A549 (cell line): ENCODE results near the gene FGF14. TPM values are rescaled to one million over a fixed set of nuclear protein-coding genes. Genes with fewer than 3 reads are reported as not detected.
A peak's percentile ranks its signal among the peaks of the same experiment; 100 is the strongest.

ENCODE experiments used
- ATAC-seq, 2 experiments: fragments of 200-7000 bp in 1 of 2; fragments of >200 bp in 1 of 2; cut with Nextera tagmentation in 1 of 2; cut with Tn5 transposase in 1 of 2; 3 replicates each; pipeline versions ENCODE4 v1.8.0 to v1.9.1; 2018 to 2020; ENCODE audit warnings: mild to moderate bottlenecking in 1 of 2, moderate library complexity in 1 of 2
- CTCF ChIA-PET: fragments of 300-600 bp; sonication (Branson Sonifier 250); formaldehyde crosslinking; extraction: SDS; loops from one replicate; lab custom pipeline; 2021; ENCODE audit warnings: antibody characterized with exemption, inconsistent platforms; lab: Yijun Ruan, JAX
- POLR2A ChIA-PET: fragments of 350-600 bp; formaldehyde crosslinking; extraction: SDS; loops from one replicate; lab custom pipeline; 2021; ENCODE audit warnings: antibody characterized with exemption, inconsistent platforms; lab: Yijun Ruan, JAX
- DNase-seq, 2 experiments: peaks; one replicate each; pipeline versions ENCODE4 v3.0.0 to v3.0.0-alpha.2; 2011 to 2016; ENCODE audit warnings: low read depth in 1 of 2, low spot score in 1 of 2
- FAIRE-seq: peaks from 2 replicates; lab custom pipeline; 2011; peaks lifted over from hg19 to GRCh38; lab: Jason Lieb, UNC
- H3K27ac ChIP-seq, 2 experiments: fragments of >200 bp; sonication (Bioruptor Twin); formaldehyde crosslinking; 3 replicates each; pipeline ENCODE4 v1.5.1; 2016 to 2017
- H3K4me1 ChIP-seq: fragments of >200 bp; sonication (Bioruptor Twin); formaldehyde crosslinking; 3 replicates; pipeline ENCODE4 v1.6.1; 2016
- H3K4me2 ChIP-seq: fragments of >200 bp; sonication (Bioruptor Twin); formaldehyde crosslinking; 3 replicates; pipeline ENCODE4 v1.6.1; 2016
- H3K4me3 ChIP-seq: fragments of >200 bp; sonication (Bioruptor Twin); formaldehyde crosslinking; 3 replicates; pipeline ENCODE4 v1.5.1; 2016
- H3K9me3 ChIP-seq: fragments of >200 bp; sonication (Bioruptor Twin); formaldehyde crosslinking; 3 replicates; pipeline ENCODE4 v1.6.1; 2016
- CHD2 ChIP-seq: fragments of 150-350 bp; IDR thresholded peaks from 2 replicates; pipeline ENCODE4 v1.6.1; 2014; ENCODE audit warnings: low read length; ENCODE audit not compliant: partially characterized antibody
- EHMT2 ChIP-seq: fragments of 200-600 bp; sonication (generic); IDR thresholded peaks from 2 replicates; pipeline ENCODE4 v1.6.1; 2016; ENCODE audit warnings: antibody characterized with exemption, low read depth, mild to moderate bottlenecking, moderate library complexity
- FOSB ChIP-seq: fragments of 250-450 bp; sonication (Bioruptor Pico); IDR thresholded peaks from 2 replicates; pipeline ENCODE4 v1.5.0; 2020; ENCODE audit warnings: mild to moderate bottlenecking, moderate library complexity
- FOSL2 ChIP-seq, 2 experiments: fragments of 450-650 bp in 1 of 2; fragments of >200 bp in 1 of 2; sonication (Bioruptor Twin) in 1 of 2; formaldehyde crosslinking; IDR thresholded peaks; 2 replicates each; pipeline versions ENCODE4 v1.5.0 to v1.6.1; 2016 to 2020; ENCODE audit warnings: mild to moderate bottlenecking in 1 of 2, moderate library complexity in 1 of 2
- HDAC2 ChIP-seq: fragments of 200-600 bp; sonication (generic); IDR thresholded peaks from 2 replicates; pipeline ENCODE4 v1.6.1; 2016
- HEYL ChIP-seq: fragments of 250-450 bp; sonication (Bioruptor Pico); IDR thresholded peaks from 2 replicates; pipeline ENCODE4 v1.8.0; 2021; ENCODE audit warnings: mild to moderate bottlenecking, moderate library complexity
- HOXA7 ChIP-seq: fragments of 250-450 bp; sonication (Bioruptor Pico); IDR thresholded peaks from 2 replicates; pipeline ENCODE4 v1.5.0; 2020; ENCODE audit warnings: mild to moderate bottlenecking, moderate library complexity
- HOXB13 ChIP-seq: fragments of 250-450 bp; sonication (Bioruptor Pico); IDR thresholded peaks from 2 replicates; pipeline ENCODE4 v1.5.0; 2020; ENCODE audit warnings: low read depth, mild to moderate bottlenecking, moderate library complexity
- KDM5A ChIP-seq: fragments of 200-600 bp; sonication (generic); IDR thresholded peaks from 2 replicates; pipeline ENCODE4 v1.6.1; 2016; ENCODE audit warnings: antibody characterized with exemption, mild to moderate bottlenecking
- MAFK ChIP-seq: fragments of 450-650 bp; IDR thresholded peaks from 2 replicates; pipeline ENCODE4 v1.6.1; 2014; ENCODE audit not compliant: partially characterized antibody
- MYC ChIP-seq: IDR thresholded peaks from 2 replicates; pipeline ENCODE4 v1.6.1; 2012; ENCODE audit warnings: mild to moderate bottlenecking, inconsistent platforms, low read length, improper control_type of control experiment, borderline replicate concordance
- NFE2L2 ChIP-seq: fragments of 150-350 bp; conservative IDR thresholded peaks from 2 replicates; pipeline ENCODE4 v1.6.1; 2014; ENCODE audit warnings: low read length
- NPAS2 ChIP-seq: fragments of 250-450 bp; sonication (Bioruptor Pico); IDR thresholded peaks from 2 replicates; pipeline ENCODE4 v1.8.0; 2022; ENCODE audit warnings: mild to moderate bottlenecking, moderate library complexity, borderline replicate concordance
- NR3C1 ChIP-seq: fragments of >200 bp; sonication (Bioruptor Twin); formaldehyde crosslinking; IDR thresholded peaks from 3 replicates; pipeline ENCODE4 v1.6.1; 2017
- PHF8 ChIP-seq: fragments of 200-600 bp; sonication (generic); IDR thresholded peaks from 2 replicates; pipeline ENCODE4 v1.6.1; 2016; ENCODE audit warnings: low read depth, mild to moderate bottlenecking, antibody characterized with exemption, moderate library complexity, borderline replicate concordance
- RCOR1 ChIP-seq: fragments of 150-350 bp; IDR thresholded peaks from 2 replicates; pipeline ENCODE4 v1.6.1; 2014; ENCODE audit warnings: antibody characterized with exemption, low read length, low read depth
- SMC3 ChIP-seq: fragments of >200 bp; sonication (Bioruptor Twin); formaldehyde crosslinking; IDR thresholded peaks from 3 replicates; pipeline ENCODE4 v1.6.1; 2018; ENCODE audit warnings: inconsistent platforms
- TP53 ChIP-seq: fragments of 250-450 bp; sonication (Bioruptor Pico); IDR thresholded peaks from 2 replicates; pipeline ENCODE4 v1.5.0; 2021; ENCODE audit warnings: mild to moderate bottlenecking, moderate library complexity
- ZC3H11A ChIP-seq: fragments of 450-650 bp; IDR thresholded peaks from 2 replicates; pipeline ENCODE4 v1.6.1; 2014; ENCODE audit warnings: antibody characterized with exemption, mild to moderate bottlenecking
- ZFP36 ChIP-seq: fragments of 450-650 bp; IDR thresholded peaks from 2 replicates; pipeline ENCODE4 v1.6.1; 2014; ENCODE audit warnings: borderline replicate concordance; ENCODE audit not compliant: partially characterized antibody
- ZNF302 ChIP-seq: fragments of 250-450 bp; sonication (Bioruptor Pico); IDR thresholded peaks from 2 replicates; pipeline ENCODE4 v1.9.0; 2021; ENCODE audit warnings: inconsistent platforms, mild to moderate bottlenecking, moderate library complexity
- ZSCAN20 ChIP-seq: fragments of 250-450 bp; sonication (Bioruptor Pico); IDR thresholded peaks from 2 replicates; pipeline ENCODE4 v1.8.0; 2022; ENCODE audit warnings: mild to moderate bottlenecking, moderate library complexity
- WGBS: methylation state at CpG from one replicate; pipeline ENCODE4 v1.1.6; 2017; ENCODE audit errors: missing lambda C conversion rate; 5-methylcytosine and 5-hydroxymethylcytosine counted together
- polyA plus RNA-seq, 4 experiments: library from polyadenylated mRNA; depleted of rRNA in 3 of 4; stranded (reverse); fragments of >200 nt; fragmentation: RNase III in 1 of 4; extraction: RNeasy Plus Mini Kit Qiagen cat#74134 plus additional on column Dnase treatment in 1 of 4; gene quantifications; 2 replicates in 3 of 4; 3 replicates in 1 of 4; pipeline ENCODE4 v1.2.3, GENCODE V29; 2011 to 2017
- TF ChIP-seq, protein P1 (sequence below): fragments of 150-350 bp; IDR thresholded peaks from 2 replicates; pipeline ENCODE4 v1.6.1; 2014; ENCODE audit warnings: low read depth, mild to moderate bottlenecking, low read length
- TF ChIP-seq, protein P2 (sequence below): IDR thresholded peaks from 2 replicates; pipeline ENCODE4 v1.6.1; 2012
- TF ChIP-seq, protein P3 (sequence below): fragments of 250-450 bp; sonication (Bioruptor Pico); IDR thresholded peaks from 2 replicates; pipeline ENCODE4 v1.5.0; 2020; ENCODE audit warnings: low read depth, mild to moderate bottlenecking, moderate library complexity

Gene FGF14
- polyA plus RNA-seq, 2 of the 4 experiments (the other 2 are of a cell fraction), result not detected

DNA sequence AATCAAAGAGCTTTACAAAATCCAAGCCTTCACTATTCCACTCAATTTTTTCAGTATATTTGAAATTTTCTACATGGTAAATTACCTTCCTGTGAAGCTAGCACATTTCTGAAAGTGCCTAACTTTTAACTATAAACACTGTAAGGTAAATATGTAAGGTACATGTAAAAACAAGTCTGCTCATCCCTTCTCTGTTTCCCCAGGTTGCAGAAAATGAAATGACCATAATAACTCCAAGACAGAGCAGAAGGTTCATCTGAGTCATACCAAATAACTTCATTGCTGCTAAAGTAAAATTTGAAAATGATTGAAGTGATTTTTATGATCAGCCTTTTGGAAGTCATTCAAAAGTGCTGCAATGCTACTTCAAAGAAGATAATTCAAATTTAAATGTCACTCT lies 28.6 kb downstream of the FGF14 start:
- ATAC-seq (no peak), DNase-seq (no peak), FAIRE-seq (no peak)
- Histone ChIP-seq H3K27ac (no peak overlapping the region), H3K4me2 (no peak overlapping the region), H3K4me3 (no peak overlapping the region), H3K9me3 (no peaks in the 10 kb centered on the region), H3K4me1 (0 out of 3 replicates have a peak, but pooled peaks cover 6% of the 10 kb centered on the region)
- no peak for TF ChIP-seq ZSCAN20 (CRISPR knock-in tag)
- no peak for TF ChIP-seq EHMT2
- no peak for TF ChIP-seq SMC3
- TF ChIP-seq RCOR1, result no peak
- TF ChIP-seq NR3C1, result no peak
- CTCF ChIA-PET, result no interaction called here
- POLR2A ChIA-PET, result no interaction called here

DNA sequence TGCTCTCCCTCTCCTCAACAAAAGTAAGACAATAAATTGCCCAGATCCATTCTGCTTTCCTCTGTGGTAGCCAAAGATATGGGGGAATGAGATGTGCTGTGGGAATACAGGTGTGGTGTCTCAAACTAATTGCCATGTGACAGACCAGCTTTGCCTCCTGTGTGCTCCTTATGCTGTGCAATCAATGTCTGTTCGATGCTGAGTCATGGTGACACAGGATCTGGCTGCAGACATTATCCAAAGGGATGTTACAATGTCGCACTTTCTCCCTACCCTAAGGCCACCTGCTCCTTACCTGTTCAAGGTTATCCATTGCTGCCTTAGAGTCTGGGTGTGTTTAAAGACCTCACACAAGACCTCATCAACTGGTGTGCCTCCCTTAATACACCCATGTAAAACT lies 32.5 kb downstream of the FGF14 start:
- CTCF ChIA-PET, result no interaction called here
- H3K4me1 ChIP-seq, result 0 out of 3 replicates have a peak, but pooled peaks cover 6% of the 10 kb centered on the region
- ATAC-seq (no peak), DNase-seq (peak in 1 of 2 experiments; percentile 40)
- H3K4me2 ChIP-seq, result no peak overlapping the region
- no peaks in the 10 kb centered on the region for H3K9me3 ChIP-seq
- H3K4me3 ChIP-seq, result no peak overlapping the region
- TF ChIP-seq, protein P1, sequence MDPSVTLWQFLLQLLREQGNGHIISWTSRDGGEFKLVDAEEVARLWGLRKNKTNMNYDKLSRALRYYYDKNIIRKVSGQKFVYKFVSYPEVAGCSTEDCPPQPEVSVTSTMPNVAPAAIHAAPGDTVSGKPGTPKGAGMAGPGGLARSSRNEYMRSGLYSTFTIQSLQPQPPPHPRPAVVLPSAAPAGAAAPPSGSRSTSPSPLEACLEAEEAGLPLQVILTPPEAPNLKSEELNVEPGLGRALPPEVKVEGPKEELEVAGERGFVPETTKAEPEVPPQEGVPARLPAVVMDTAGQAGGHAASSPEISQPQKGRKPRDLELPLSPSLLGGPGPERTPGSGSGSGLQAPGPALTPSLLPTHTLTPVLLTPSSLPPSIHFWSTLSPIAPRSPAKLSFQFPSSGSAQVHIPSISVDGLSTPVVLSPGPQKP, result no peak
- TF ChIP-seq HOXA7 (CRISPR knock-in tag) (no peak), EHMT2 (no peak), NFE2L2 (peak; percentile 56; the same call in 1 of the 2 replicates), MAFK (peak; percentile 57)
- TF ChIP-seq, all 56 proteins: peak for 2
- 28% methylated on average over 2 of the region's 2 CpGs for WGBS
- no peak for FAIRE-seq
- H3K27ac ChIP-seq, result peak overlapping the region; percentile 43 to 48; a peak in 3 of 6 replicates
- POLR2A ChIA-PET, result no interaction called here

DNA sequence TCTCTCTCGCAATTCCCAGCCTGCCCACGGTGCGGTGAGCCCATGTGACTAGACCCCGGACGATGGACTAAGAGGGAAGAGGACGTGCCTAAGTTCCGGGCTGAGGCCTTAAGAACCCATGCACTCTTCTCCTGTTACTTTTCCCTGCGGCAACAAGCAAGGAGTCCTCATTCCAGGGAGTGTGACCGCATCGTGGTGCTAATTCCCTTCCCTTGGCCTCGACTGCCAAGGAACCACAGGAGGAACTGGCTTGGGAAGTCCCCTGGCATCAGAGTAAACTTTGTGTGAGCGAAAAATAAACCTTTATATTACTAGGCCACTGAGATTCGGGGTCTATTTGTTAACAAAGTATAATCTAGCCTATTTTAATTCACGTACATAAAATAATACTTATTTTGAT lies 34.0 kb downstream of the FGF14 start:
- 82% methylated on average over 13 of the region's 14 CpGs for WGBS

DNA sequence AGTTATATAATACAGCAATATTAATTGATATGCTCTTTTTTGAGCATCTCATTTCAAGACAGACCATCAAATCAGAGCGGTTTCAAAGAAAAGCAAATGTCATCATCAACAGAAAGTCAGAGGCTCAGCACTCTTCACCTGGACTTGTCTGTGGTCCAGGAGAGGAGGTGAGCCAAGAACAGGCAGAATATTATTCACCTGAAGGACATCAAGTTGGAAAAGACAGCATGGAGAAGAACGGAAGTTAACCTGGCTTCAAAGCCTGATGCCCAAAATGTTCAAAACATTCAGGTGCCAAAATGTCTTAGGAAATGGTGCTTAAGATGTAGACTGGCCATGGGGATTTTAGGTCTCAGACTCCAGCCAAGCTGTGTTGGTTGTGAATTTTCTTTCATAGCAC lies 40.7 kb downstream of the FGF14 start:
- no peak overlapping the region for H3K27ac ChIP-seq
- POLR2A ChIA-PET, result no interaction called here
- ATAC-seq (no peak), DNase-seq (no peak), FAIRE-seq (no peak)
- CTCF ChIA-PET, result no interaction called here
- H3K4me2 ChIP-seq, result no peak overlapping the region
- no peaks in the 10 kb centered on the region for H3K4me1 ChIP-seq
- TF ChIP-seq NPAS2 (CRISPR knock-in tag) (no peak), HEYL (no peak), FOSB (CRISPR knock-in tag) (no peak), FOSL2 (IDR thresholded peaks at IDR 0.05) (no peak), FOSL2 (CRISPR knock-in tag; IDR thresholded peaks at IDR 0.05) (no peak), ZNF302 (CRISPR knock-in tag) (no peak), HOXB13 (CRISPR knock-in tag) (no peak), PHF8 (no peak), HDAC2 (no peak), KDM5A (no peak)
- TF ChIP-seq, protein P1, result no peak
- no peak overlapping the region for H3K4me3 ChIP-seq
- 28% methylated on average over 2 of the region's 2 CpGs for WGBS
- H3K9me3 ChIP-seq, result no peaks in the 10 kb centered on the region

More for the DNA sequence above, 34.0 kb downstream of the FGF14 start:
- no peak for TF ChIP-seq FOSL2 (IDR thresholded peaks at IDR 0.05)
- TF ChIP-seq FOSL2 (CRISPR knock-in tag; IDR thresholded peaks at IDR 0.05), result no peak
- TF ChIP-seq, protein P2, sequence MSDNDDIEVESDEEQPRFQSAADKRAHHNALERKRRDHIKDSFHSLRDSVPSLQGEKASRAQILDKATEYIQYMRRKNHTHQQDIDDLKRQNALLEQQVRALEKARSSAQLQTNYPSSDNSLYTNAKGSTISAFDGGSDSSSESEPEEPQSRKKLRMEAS, result no peak
- TF ChIP-seq NR3C1, result no peak
- TF ChIP-seq ZFP36, result no peak
- no peak for TF ChIP-seq HOXA7 (CRISPR knock-in tag)
- TF ChIP-seq MYC, result no peak
- TF ChIP-seq, protein P3, sequence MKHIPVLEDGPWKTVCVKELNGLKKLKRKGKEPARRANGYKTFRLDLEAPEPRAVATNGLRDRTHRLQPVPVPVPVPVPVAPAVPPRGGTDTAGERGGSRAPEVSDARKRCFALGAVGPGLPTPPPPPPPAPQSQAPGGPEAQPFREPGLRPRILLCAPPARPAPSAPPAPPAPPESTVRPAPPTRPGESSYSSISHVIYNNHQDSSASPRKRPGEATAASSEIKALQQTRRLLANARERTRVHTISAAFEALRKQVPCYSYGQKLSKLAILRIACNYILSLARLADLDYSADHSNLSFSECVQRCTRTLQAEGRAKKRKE (CRISPR knock-in tag), result no peak
- no peak for TF ChIP-seq HDAC2
- no peak for TF ChIP-seq TP53 (CRISPR knock-in tag)
- no peak for TF ChIP-seq CHD2
- TF ChIP-seq ZC3H11A, result no peak
- H3K9me3 ChIP-seq, result no peaks in the 10 kb centered on the region
- FAIRE-seq (no peak), ATAC-seq (no peak), DNase-seq (no peak)
- H3K4me2 ChIP-seq, result no peak overlapping the region
- no peak overlapping the region for H3K27ac ChIP-seq
- H3K4me1 ChIP-seq, result 0 out of 3 replicates have a peak, but pooled peaks cover 6% of the 10 kb centered on the region
- CTCF ChIA-PET, result no interaction called here
- no peak overlapping the region for H3K4me3 ChIP-seq
- POLR2A ChIA-PET, result no interaction called here
